Peyer's patch (tissue), 4 donors: ENCODE results near the gene ARHGAP30. TPM values are rescaled to one million over a fixed set of nuclear protein-coding genes. Genes with fewer than 3 reads are reported as not detected.
"Not testable (repeated sequence)": the region's sequence is repeated elsewhere in the genome, so short reads cannot be mapped to it uniquely, and the experiment has no call there.

Experiments used
- DNase-seq, 3 donors: peaks; one replicate each; pipeline ENCODE4 v3.0.0-alpha.2; 2017 to 2019
- H3K27ac ChIP-seq, 4 donors: fragments of 200-600 bp; sonication (generic); one replicate each; pipeline ENCODE4 v1.5.1; 2016 to 2019
- H3K27me3 ChIP-seq, 2 donors: fragments of 200-600 bp; sonication (generic); one replicate each; pipeline ENCODE4 v1.5.1; 2019
- H3K36me3 ChIP-seq, 3 donors: fragments of 200-600 bp; sonication (generic); one replicate each; pipeline ENCODE4 v1.5.1; 2016 to 2019
- H3K4me1 ChIP-seq, 4 donors: fragments of 200-600 bp; sonication (generic); one replicate each; pipeline ENCODE4 v1.5.1; 2016 to 2019
- H3K4me3 ChIP-seq, 4 donors: fragments of 200-600 bp; sonication (generic); 1 replicate in 3 of 4; 2 replicates in 1 of 4; pipeline ENCODE4 v1.5.1; 2016 to 2019; ENCODE audit warnings: mild to moderate bottlenecking in 1 of 4
- H3K9me3 ChIP-seq, 4 donors: fragments of 200-600 bp; sonication (generic); one replicate each; pipeline ENCODE4 v1.5.1; 2016 to 2019; ENCODE audit warnings: mild to moderate bottlenecking in 1 of 4
- POLR2A ChIP-seq, 2 donors: fragments of 450-650 bp; IDR thresholded peaks; one replicate each; pipeline ENCODE4 v1.5.1; 2017; ENCODE audit warnings: antibody characterized with exemption in 2 of 2, mild to moderate bottlenecking in 2 of 2, moderate library complexity in 2 of 2
- total RNA-seq, 4 donors: library from RNA; depleted of rRNA; stranded (reverse); fragments of >200 nt; gene quantifications; one replicate each; pipeline ENCODE4 v1.1.0, GENCODE V29; 2016
- TF ChIP-seq, protein P1 (sequence below), 6 experiments: fragments of 450-650 bp in 4 of 6; fragments of 200-600 bp in 2 of 6; sonication (generic) in 1 of 6; IDR thresholded peaks; one replicate each; pipeline ENCODE4 v1.5.1; 2017 to 2019; ENCODE audit warnings: antibody characterized with exemption in 6 of 6, mild to moderate bottlenecking in 3 of 6, moderate library complexity in 1 of 6

ARHGAP30 gene
- total RNA-seq, 4 donors from 2014 or later = 5.1 to 31.4 (median 6.7) TPM

DNA sequence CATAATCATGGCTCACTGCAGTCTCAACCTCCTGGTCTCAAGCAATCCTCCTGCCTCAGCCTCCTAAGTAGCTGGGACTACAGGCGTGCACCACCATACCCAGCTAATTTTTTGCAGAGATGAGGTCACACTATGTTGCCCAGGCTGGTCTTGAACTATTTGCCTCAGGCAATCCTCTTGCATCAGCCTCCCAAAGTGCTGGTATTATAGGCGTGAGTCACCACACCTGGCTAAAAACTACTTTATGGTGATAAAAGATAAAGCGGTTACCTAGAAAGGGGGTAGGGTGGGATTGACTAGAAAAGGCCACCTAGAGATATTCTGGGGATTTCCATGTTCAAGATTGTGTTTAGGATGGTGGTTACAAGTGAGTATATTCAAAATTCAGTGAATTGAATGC, 35.9 kb downstream of the ARHGAP30 start:
- Histone ChIP-seq H3K9me3 (no peaks in the 10 kb centered on the region), H3K27ac (no peak overlapping the region), H3K4me3 (no peak overlapping the region), H3K4me1 (peaks cover 0 to 13% (median 0%) of the 10 kb centered on the region in 4 donors), H3K36me3 (no peaks in the 10 kb centered on the region), H3K27me3 (no peaks in the 10 kb centered on the region)
- TF ChIP-seq, protein P1, sequence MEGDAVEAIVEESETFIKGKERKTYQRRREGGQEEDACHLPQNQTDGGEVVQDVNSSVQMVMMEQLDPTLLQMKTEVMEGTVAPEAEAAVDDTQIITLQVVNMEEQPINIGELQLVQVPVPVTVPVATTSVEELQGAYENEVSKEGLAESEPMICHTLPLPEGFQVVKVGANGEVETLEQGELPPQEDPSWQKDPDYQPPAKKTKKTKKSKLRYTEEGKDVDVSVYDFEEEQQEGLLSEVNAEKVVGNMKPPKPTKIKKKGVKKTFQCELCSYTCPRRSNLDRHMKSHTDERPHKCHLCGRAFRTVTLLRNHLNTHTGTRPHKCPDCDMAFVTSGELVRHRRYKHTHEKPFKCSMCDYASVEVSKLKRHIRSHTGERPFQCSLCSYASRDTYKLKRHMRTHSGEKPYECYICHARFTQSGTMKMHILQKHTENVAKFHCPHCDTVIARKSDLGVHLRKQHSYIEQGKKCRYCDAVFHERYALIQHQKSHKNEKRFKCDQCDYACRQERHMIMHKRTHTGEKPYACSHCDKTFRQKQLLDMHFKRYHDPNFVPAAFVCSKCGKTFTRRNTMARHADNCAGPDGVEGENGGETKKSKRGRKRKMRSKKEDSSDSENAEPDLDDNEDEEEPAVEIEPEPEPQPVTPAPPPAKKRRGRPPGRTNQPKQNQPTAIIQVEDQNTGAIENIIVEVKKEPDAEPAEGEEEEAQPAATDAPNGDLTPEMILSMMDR (IDR thresholded peaks at IDR 0.05) = no peak
- TF ChIP-seq POLR2A (IDR thresholded peaks at IDR 0.05) = no peak
- DNase-seq = no peak

DNA sequence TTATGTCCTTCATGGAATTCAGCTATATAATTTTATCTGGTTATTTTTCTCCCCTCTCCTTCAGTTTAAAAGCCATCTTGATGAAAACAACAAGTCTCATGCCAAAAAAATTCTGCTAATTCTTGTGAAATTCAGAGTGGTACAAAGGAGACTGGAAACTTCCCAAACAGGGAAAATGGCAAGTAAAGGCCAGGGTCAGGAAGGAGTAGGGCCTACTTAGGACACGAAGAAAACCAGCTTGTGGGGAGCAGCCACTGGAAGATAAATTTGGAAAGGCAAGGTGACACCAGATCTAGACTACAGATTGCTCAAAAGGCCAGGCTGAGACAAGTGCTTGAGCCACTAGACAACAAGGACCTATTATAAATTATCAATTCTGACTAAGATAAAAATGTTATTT, 37.3 kb downstream of the ARHGAP30 start:
- H3K4me3 ChIP-seq = no peak overlapping the region
- no peak for TF ChIP-seq POLR2A (IDR thresholded peaks at IDR 0.05)
- TF ChIP-seq, protein P1 (IDR thresholded peaks at IDR 0.05) = no peak
- H3K27ac ChIP-seq = no peak overlapping the region
- H3K36me3 ChIP-seq = no peaks in the 10 kb centered on the region
- H3K27me3 ChIP-seq = no peaks in the 10 kb centered on the region
- no peaks in the 10 kb centered on the region for H3K9me3 ChIP-seq
- peaks cover 0 to 5% (median 0%) of the 10 kb centered on the region in 4 donors for H3K4me1 ChIP-seq
- no peak for DNase-seq

DNA sequence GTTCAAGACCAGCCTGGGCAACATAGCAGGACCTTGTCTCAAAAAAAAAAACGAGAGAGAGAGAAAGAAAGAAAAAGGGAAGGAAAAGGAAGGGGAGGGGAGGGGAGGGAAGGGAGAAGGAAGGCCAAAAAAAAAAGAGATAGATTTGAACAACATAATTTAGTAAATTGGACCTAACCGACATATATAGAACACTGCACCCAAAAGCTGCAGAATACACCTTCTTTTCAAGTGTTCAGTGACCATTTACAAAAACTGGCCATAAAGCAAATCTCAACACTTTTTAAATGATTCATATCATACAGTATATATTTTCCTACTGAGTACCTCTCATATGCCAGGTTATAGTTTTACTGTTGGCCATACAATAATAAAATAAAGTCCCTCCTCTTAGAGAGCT, 37.8 kb downstream of the ARHGAP30 start:
- Histone ChIP-seq H3K36me3 (no peaks in the 10 kb centered on the region), H3K27me3 (no peaks in the 10 kb centered on the region), H3K4me1 (no peaks in the 10 kb centered on the region), H3K4me3 (no peak overlapping the region), H3K27ac (no peak overlapping the region), H3K9me3 (no peaks in the 10 kb centered on the region)
- no peak for DNase-seq
- TF ChIP-seq, protein P1 (IDR thresholded peaks at IDR 0.05) = no peak
- TF ChIP-seq POLR2A (IDR thresholded peaks at IDR 0.05) = no peak

DNA sequence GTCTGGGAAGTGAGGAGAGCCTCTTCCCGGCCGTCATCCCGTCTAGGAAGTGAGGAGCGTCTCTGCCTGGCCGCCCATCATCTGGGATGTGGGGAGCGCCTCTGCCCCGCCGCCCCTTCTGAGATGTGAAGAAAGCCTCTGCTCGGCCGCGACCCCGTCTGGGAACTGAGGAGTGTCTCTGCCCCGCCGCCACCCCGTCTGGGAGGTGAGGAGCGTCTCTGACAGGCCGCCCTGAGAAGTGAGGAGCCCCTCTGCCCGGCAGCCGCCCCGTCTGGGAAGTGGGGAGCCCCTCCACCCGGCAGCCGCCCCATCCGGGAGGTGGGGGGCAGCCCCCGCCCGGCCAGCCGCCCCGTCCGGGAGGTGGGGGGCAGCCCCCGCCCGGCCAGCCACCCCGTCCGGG, 40.2 kb downstream of the ARHGAP30 start:
- not testable (repeated sequence) for H3K27me3 ChIP-seq, H3K9me3 ChIP-seq, H3K4me3 ChIP-seq, H3K27ac ChIP-seq, H3K36me3 ChIP-seq, H3K4me1 ChIP-seq, DNase-seq

DNA sequence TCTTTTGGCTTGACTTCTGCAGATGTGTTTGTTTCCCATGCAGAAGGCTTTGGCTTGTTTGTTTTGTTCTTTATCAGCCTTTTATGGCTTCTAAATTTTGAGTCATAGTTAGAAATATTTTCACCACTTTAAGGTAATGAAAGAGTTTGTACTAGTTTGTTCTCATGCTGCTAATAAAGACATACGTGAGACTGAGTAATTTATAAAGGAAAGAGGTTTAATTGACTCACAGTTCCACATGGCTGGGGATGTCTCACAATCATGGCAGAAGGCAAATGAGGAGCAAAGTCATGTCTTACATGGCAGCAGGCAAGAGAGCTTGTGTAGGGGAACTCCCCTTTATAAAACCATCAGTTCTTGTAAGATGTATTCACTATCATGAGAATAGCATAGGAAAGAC, 42.7 kb downstream of the ARHGAP30 start:
- H3K27ac ChIP-seq, DNase-seq, H3K36me3 ChIP-seq, H3K27me3 ChIP-seq, H3K4me1 ChIP-seq, H3K9me3 ChIP-seq, H3K4me3 ChIP-seq: not testable (repeated sequence)

DNA sequence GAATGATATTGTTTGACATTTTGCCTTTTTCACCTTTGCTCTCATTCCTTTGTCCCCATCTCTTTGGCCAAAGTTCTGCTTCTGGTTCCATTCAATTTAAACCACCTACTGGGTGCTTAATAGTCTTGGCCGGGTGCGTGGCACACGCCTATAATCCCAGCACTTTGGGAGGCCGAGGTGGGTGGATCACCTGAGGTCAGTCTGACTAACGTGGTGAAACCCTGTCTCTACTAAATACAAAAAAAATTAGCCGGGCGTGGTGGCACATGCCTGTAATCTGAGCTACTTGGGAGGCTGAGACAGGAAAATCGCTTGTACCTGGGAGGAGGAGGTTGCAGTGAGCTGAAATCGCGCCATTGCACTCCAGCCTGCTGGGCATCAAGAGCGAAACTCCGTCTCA, 47.3 kb downstream of the ARHGAP30 start:
- not testable (repeated sequence) for DNase-seq, H3K27me3 ChIP-seq, H3K4me3 ChIP-seq, H3K9me3 ChIP-seq, H3K27ac ChIP-seq, H3K36me3 ChIP-seq
- H3K4me1 ChIP-seq = peaks cover 0 to 23% (median 3%) of the 10 kb centered on the region in 4 donors

DNA sequence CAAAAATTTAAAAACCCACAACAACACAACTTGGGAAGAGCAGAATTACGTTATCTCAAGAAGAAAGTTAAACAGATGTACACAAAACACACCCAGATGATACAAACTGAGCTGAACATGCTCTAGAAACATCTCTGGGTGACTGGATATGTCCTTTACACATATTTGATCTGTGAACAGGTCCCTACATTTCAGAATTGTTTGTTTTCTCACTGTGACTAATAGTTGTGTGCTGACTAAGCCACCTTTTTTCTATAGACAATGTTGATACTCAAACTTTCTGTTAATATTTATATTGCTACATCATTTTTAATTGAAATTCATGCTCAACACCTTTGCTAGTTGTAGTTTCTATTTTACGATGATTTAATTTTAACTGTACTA, 47.7 kb downstream of the ARHGAP30 start:
- H3K27me3 ChIP-seq = no peaks in the 10 kb centered on the region
- H3K4me3 ChIP-seq = peak overlapping the region in 2 of 4 donors; percentile 69 to 81
- no peaks in the 10 kb centered on the region for H3K9me3 ChIP-seq
- TF ChIP-seq, protein P1 (IDR thresholded peaks at IDR 0.05) = no peak
- TF ChIP-seq POLR2A (IDR thresholded peaks at IDR 0.05) = no peak
- DNase-seq = no peak
- H3K27ac ChIP-seq = peak overlapping the region in 3 of 4 donors; percentile 86 to 91 (median 89)
- H3K36me3 ChIP-seq = no peaks in the 10 kb centered on the region
- peaks cover 0 to 28% (median 3%) of the 10 kb centered on the region in 4 donors for H3K4me1 ChIP-seq
